Loucy (cell line): ENCODE results near the gene CYP2C8.
"Not testable (repeated sequence)": the region's sequence is repeated elsewhere in the genome, so short reads cannot be mapped to it uniquely, and the experiment has no call there.

ENCODE experiments used
- EZH2phosphoT487 ChIP-seq: fragments of 200-600 bp; IDR thresholded peaks from 2 replicates; pipeline ENCODE4 v1.6.1; 2018; ENCODE audit warnings: antibody characterized with exemption, mild to moderate bottlenecking, moderate library complexity, borderline replicate concordance
- TF ChIP-seq, protein P1 (sequence below): fragments of 200-600 bp; sonication (generic); conservative IDR thresholded peaks from 2 replicates; pipeline ENCODE4 v1.5.1; 2014; ENCODE audit warnings: mild to moderate bottlenecking, antibody characterized with exemption, low read length

DNA sequence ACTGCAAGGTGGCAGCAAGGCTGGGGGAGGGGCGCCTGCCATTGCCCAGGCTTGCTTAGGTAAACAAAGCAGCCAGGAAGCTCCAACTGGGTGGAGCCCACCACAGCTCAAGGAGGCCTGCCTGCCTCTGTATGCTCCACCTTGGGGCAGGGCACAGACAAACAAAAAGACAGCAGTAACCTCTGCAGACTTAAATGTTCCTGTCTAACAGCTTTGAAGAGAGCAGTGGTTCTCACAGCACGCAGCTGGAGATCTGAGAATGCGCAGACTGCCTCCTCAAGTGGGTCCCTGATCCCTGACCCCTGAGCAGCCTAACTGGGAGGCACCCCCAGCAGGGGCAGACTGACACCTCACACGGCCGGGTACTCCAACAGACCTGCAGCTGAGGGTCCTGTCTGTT is 10.3 kb upstream of the CYP2C8 start:
- TF ChIP-seq, protein P1, sequence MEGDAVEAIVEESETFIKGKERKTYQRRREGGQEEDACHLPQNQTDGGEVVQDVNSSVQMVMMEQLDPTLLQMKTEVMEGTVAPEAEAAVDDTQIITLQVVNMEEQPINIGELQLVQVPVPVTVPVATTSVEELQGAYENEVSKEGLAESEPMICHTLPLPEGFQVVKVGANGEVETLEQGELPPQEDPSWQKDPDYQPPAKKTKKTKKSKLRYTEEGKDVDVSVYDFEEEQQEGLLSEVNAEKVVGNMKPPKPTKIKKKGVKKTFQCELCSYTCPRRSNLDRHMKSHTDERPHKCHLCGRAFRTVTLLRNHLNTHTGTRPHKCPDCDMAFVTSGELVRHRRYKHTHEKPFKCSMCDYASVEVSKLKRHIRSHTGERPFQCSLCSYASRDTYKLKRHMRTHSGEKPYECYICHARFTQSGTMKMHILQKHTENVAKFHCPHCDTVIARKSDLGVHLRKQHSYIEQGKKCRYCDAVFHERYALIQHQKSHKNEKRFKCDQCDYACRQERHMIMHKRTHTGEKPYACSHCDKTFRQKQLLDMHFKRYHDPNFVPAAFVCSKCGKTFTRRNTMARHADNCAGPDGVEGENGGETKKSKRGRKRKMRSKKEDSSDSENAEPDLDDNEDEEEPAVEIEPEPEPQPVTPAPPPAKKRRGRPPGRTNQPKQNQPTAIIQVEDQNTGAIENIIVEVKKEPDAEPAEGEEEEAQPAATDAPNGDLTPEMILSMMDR = not testable (repeated sequence)
- not testable (repeated sequence) for TF ChIP-seq EZH2phosphoT487
